VCaP (cell line): ENCODE data around the gene U2SURP.

Experiments used
- H3K27ac ChIP-seq: fragments of 450-650 bp; 2 replicates; pipeline ENCODE4 v1.5.1; 2017
- TF ChIP-seq, protein P1 (sequence below): fragments of 450-650 bp; conservative IDR thresholded peaks from 2 replicates; pipeline ENCODE4 v1.5.1; 2017; ENCODE audit warnings: mild to moderate bottlenecking, moderate library complexity

U2SURP gene

DNA sequence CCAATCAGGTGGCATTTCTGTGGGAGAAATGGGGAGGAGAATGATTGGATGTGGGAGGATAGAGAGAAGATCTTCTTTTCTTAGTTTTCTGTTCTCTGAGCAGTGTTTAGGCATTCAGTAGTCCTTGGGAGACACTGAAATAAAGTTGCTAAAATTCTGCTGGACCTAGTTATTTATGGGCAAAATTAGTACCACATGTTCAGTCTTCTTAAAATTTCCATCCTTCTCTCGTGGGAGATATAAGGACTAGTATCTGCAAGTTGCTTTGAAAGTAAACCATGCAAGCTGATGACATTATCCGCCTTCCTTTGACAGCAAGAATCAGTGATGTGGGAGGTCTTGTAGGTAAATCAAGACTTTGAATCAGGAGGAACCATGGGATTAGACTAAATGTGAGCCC is 98.3 kb downstream of the U2SURP start:
- TF ChIP-seq, protein P1, sequence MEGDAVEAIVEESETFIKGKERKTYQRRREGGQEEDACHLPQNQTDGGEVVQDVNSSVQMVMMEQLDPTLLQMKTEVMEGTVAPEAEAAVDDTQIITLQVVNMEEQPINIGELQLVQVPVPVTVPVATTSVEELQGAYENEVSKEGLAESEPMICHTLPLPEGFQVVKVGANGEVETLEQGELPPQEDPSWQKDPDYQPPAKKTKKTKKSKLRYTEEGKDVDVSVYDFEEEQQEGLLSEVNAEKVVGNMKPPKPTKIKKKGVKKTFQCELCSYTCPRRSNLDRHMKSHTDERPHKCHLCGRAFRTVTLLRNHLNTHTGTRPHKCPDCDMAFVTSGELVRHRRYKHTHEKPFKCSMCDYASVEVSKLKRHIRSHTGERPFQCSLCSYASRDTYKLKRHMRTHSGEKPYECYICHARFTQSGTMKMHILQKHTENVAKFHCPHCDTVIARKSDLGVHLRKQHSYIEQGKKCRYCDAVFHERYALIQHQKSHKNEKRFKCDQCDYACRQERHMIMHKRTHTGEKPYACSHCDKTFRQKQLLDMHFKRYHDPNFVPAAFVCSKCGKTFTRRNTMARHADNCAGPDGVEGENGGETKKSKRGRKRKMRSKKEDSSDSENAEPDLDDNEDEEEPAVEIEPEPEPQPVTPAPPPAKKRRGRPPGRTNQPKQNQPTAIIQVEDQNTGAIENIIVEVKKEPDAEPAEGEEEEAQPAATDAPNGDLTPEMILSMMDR, result no peak
- H3K27ac ChIP-seq, result no peak overlapping the region

DNA sequence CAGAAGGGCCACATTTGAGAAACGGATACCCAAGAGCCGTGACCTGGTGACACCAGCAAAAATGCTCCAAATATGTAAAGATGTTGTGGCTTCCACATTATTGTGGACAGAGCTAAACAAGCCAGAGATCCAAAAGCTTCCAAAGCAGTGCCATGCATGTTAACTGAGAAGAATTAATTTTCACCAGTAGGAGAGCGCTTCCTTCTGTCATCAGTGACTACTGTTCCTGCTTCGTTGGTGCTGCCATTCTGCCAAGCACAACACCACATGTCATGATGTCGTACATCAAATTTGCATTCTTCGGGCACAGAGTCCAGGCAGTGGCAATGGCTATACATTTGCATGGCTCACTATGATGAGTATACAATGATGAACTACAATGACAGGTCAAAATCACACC is 99.1 kb downstream of the U2SURP start:
- H3K27ac ChIP-seq, result no peak overlapping the region
- TF ChIP-seq, protein P1, result no peak

DNA sequence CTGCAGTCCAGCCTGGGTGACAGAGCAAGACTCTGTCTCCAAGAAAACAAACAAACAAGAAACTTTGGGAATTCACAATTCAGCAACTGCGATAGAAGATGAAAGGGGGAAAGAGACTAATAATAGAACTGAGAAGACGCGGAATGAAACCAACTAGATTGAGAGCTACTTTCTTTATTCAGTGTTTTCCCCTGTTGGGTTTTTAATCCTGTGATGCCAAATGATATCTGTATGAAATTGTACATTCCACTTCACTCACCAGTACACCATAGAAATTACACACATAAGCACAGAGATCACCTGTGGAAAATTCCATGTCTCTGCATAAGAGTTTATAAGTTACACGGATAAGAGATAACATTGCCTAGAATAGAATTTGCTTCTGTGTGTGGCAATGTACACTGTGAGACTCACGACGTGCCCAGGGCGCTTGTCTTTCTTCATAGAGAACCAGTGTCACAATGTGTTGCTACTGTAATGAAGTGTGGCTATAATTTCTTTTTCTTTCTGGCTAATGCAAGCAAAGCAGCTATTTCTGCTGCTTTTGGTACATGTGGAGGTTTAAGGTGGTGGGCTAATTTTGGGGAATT is 100.5 kb downstream of the U2SURP start:
- TF ChIP-seq, protein P1, result no peak
- H3K27ac ChIP-seq, result no peak overlapping the region

DNA sequence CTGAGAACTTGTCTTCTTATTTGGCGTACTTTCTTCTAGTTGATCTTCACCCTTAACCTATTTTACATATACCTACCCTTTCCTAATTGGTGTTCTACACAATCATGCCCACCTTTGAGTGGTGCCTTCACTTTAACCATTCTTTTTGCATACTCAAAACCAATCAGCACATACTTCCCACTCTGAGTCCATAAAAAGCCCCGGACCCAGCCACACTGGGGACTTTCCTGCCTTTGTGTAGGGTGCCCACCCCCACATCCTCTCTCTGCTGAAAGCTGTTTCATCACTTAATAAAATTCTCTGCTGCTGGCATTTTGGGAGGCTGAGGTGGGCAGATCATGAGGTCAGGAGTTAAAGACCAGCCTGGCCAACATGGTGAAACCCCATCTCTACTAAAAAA is 102.3 kb downstream of the U2SURP start:
- H3K27ac ChIP-seq, result no peak overlapping the region
- TF ChIP-seq, protein P1, result no peak

DNA sequence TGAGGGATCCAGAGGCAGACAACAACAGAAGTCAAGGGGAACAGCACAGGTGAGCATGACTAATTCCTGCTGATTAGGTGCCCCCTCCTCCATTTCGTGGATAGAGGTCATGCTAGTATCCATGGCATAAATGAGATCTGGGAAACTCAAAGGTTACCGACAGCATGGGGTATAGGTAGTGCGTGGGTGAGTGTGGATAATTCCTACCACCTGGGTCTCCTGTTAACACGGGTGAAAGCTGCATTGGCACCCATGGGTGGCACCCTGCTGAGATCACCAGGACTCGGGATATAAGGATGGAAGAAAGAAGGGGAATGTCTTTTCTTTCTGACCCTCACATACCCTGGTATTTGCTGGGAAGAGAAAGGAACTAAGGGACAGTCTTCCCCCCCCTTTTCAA is 103.8 kb downstream of the U2SURP start:
- TF ChIP-seq, protein P1, result no peak
- no peak overlapping the region for H3K27ac ChIP-seq

- no peak overlapping the region for H3K27ac ChIP-seq
- TF ChIP-seq, protein P1, result no peak
Measured at GRCh38 chr3:143109861-143110260, 108.5 kb downstream of the U2SURP start.
